ENCODE results near the gene UIMC1. TPM values are rescaled to one million over a fixed set of nuclear protein-coding genes. Genes with fewer than 3 reads are reported as not detected.

Gene UIMC1
- total RNA-seq, 4 donors from 2014 or later, result 19.2 to 37.3 (median 23.2) TPM

- H3K4me1 ChIP-seq, result peaks cover 13% of the 10 kb centered on the region
- no peaks in the 10 kb centered on the region for H3K27me3 ChIP-seq
- peaks cover 60% of the 10 kb centered on the region for H3K36me3 ChIP-seq
- WGBS, result 52% methylated on average over 1 of the region's 1 CpG
- no peak overlapping the region for H3K4me3 ChIP-seq
- no peaks in the 10 kb centered on the region for H3K9me3 ChIP-seq
- DNase-seq (ENCODE audit: low spot score in 2 of 2), result no peak
- TF ChIP-seq POLR2AphosphoS5 (IDR thresholded peaks at IDR 0.05), result no peak
- no peak for TF ChIP-seq POLR2A (IDR thresholded peaks at IDR 0.05)
- TF ChIP-seq EP300 (IDR thresholded peaks at IDR 0.05), result no peak
- TF ChIP-seq CTCF (IDR thresholded peaks at IDR 0.05), result no peak
- no peak overlapping the region for H3K27ac ChIP-seq
Observed at GRCh38 chr5:176943816-176944215, 62.8 kb downstream of the UIMC1 start.

- Histone ChIP-seq H3K4me1 (peaks cover 13% of the 10 kb centered on the region), H3K27ac (no peak overlapping the region)
- TF ChIP-seq CTCF (IDR thresholded peaks at IDR 0.05) (no peak), POLR2A (IDR thresholded peaks at IDR 0.05) (no peak), EP300 (IDR thresholded peaks at IDR 0.05) (no peak), POLR2AphosphoS5 (IDR thresholded peaks at IDR 0.05) (no peak)
Observed at GRCh38 chr5:176941951-176942350, 64.6 kb downstream of the UIMC1 start.

GRCh38 chr5:176938472-176938871 lies 68.1 kb downstream of the UIMC1 start:
- TF ChIP-seq CTCF (IDR thresholded peaks at IDR 0.05) (no peak), EP300 (IDR thresholded peaks at IDR 0.05) (no peak), POLR2AphosphoS5 (IDR thresholded peaks at IDR 0.05) (no peak), POLR2A (IDR thresholded peaks at IDR 0.05) (no peak)
- Histone ChIP-seq H3K27ac (no peak overlapping the region), H3K36me3 (peaks cover 38% of the 10 kb centered on the region), H3K4me1 (no peaks in the 10 kb centered on the region), H3K27me3 (no peaks in the 10 kb centered on the region), H3K9me3 (no peaks in the 10 kb centered on the region), H3K4me3 (no peak overlapping the region)
- WGBS, result 100% methylated on average over 1 of the region's 1 CpG
- DNase-seq (ENCODE audit: low spot score in 2 of 2), result no peak

More at GRCh38 chr5:176941951-176942350, 64.6 kb downstream of the UIMC1 start:
- DNase-seq (ENCODE audit: low spot score in 2 of 2), result no peak
- WGBS, result 72% methylated on average over 9 of the region's 9 CpGs
- no peak overlapping the region for H3K4me3 ChIP-seq
- H3K27me3 ChIP-seq, result no peaks in the 10 kb centered on the region
- H3K36me3 ChIP-seq, result peaks cover 53% of the 10 kb centered on the region
- H3K9me3 ChIP-seq, result no peaks in the 10 kb centered on the region

GRCh38 chr5:176935017-176935416 lies 71.6 kb downstream of the UIMC1 start:
- Histone ChIP-seq H3K4me1 (no peaks in the 10 kb centered on the region), H3K4me3 (no peak overlapping the region), H3K36me3 (peaks cover 32% of the 10 kb centered on the region), H3K27me3 (no peaks in the 10 kb centered on the region), H3K9me3 (no peaks in the 10 kb centered on the region), H3K27ac (no peak overlapping the region)
- DNase-seq (ENCODE audit: low spot score in 2 of 2), result no peak
- WGBS, result 84% methylated on average over 1 of the region's 1 CpG
- TF ChIP-seq EP300 (IDR thresholded peaks at IDR 0.05) (no peak), CTCF (IDR thresholded peaks at IDR 0.05) (no peak), POLR2A (IDR thresholded peaks at IDR 0.05) (no peak), POLR2AphosphoS5 (IDR thresholded peaks at IDR 0.05) (no peak)

- 84% methylated on average over 7 of the region's 7 CpGs for WGBS
- no peak for DNase-seq (ENCODE audit: low spot score in 2 of 2)
- Histone ChIP-seq H3K27me3 (no peaks in the 10 kb centered on the region), H3K4me1 (no peaks in the 10 kb centered on the region), H3K27ac (no peak overlapping the region), H3K36me3 (peaks cover 28% of the 10 kb centered on the region), H3K9me3 (no peaks in the 10 kb centered on the region), H3K4me3 (no peak overlapping the region)
- no peak for TF ChIP-seq CTCF (IDR thresholded peaks at IDR 0.05)
- no peak for TF ChIP-seq EP300 (IDR thresholded peaks at IDR 0.05)
- TF ChIP-seq POLR2AphosphoS5 (IDR thresholded peaks at IDR 0.05), result no peak
- TF ChIP-seq POLR2A (IDR thresholded peaks at IDR 0.05), result no peak
Observed at GRCh38 chr5:176934309-176934930, 72.2 kb downstream of the UIMC1 start.
